HG03460 (cell line): Measurements from ENCODE around the gene OR5K1.

Experiments
- ATAC-seq: cut with Tn5 transposase; IDR thresholded peaks from one replicate; pipeline ENCODE4 v1.9.1; 2021; ENCODE audit not compliant: unreplicated experiment

The OR5K1 gene

DNA sequence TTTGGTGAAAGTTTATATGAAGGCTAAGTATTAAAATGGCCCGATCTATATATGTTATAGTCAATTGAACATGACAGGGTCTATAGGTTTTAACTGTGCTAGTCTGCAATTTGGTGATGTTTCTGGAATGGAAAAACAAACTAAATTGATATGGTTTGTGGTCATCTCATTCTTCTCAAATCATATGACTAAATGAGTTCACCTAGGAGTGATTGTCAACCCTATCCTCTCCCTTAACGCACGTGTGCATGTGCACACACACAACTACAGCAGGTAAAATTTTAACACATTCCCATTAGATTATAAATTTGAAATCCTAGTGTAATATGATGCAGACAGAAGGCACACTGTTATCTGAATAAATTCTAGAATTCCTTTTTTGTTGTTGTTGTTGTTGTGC, 50.7 kb downstream of the OR5K1 start:
- no peak for ATAC-seq

- ATAC-seq, result no peak
Observed at GRCh38 chr3:98514948-98515347, 51.9 kb downstream of the OR5K1 start.

DNA sequence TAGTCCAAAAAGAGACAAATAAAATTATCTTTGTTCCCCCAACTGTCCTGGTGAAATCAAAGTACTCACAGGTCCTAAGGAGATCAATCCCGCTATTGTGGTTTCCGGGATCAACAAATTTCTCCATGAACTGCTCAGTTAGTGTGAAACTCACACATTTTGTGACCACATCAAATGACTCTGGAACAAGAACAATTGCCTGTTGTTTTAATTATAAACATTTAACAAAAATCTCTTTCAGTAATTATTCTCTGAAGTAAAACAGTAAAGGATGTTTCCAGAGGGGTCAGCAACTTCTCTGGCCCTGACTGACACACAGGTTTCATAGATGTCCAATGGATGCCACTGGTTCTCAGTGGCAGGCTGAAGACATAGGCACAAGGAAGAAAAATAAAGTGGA, 55.8 kb downstream of the OR5K1 start:
- ATAC-seq, result no peak

- no peak for ATAC-seq
Observed at GRCh38 chr3:98519351-98519750, 56.4 kb downstream of the OR5K1 start.

GRCh38 chr3:98521897-98522543, 59.0 kb downstream of the OR5K1 start:
- peak; percentile 48 for ATAC-seq
